Nephron (organoid): Measurements from ENCODE around the gene USP6NL.

ENCODE experiments used
- H3K27ac Mint-ChIP-seq, 3 experiments: 2 replicates each; pipeline ENCODE4 v1.8.0; 2020; ENCODE audit warnings: mixed read lengths in 3 of 3, mild to moderate bottlenecking in 2 of 3, moderate library complexity in 1 of 3
- H3K27me3 Mint-ChIP-seq: 2 replicates; pipeline ENCODE4 v1.8.0; 2021; ENCODE audit warnings: low read depth, mild to moderate bottlenecking, moderate library complexity, mixed read lengths
- H3K36me3 Mint-ChIP-seq: 2 replicates; pipeline ENCODE4 v1.8.0; 2020; ENCODE audit warnings: low read depth, mixed read lengths
- H3K4me1 Mint-ChIP-seq: 2 replicates; pipeline ENCODE4 v1.8.0; 2020; ENCODE audit warnings: mixed read lengths
- H3K4me3 Mint-ChIP-seq, 3 experiments: 2 replicates each; pipeline ENCODE4 v1.8.0; 2020; ENCODE audit warnings: mild to moderate bottlenecking in 3 of 3, mixed read lengths in 3 of 3, moderate library complexity in 2 of 3
- H3K9me3 Mint-ChIP-seq: 2 replicates; pipeline ENCODE4 v1.8.0; 2020; ENCODE audit warnings: mixed read lengths
- TF ChIP-seq, protein P1 (sequence below), 3 experiments: fragments of 200-600 bp; sonication (generic); IDR thresholded peaks; one replicate each; pipeline ENCODE4 v1.5.0; 2021; ENCODE audit warnings: antibody characterized with exemption in 3 of 3; ENCODE audit not compliant: unreplicated experiment in 3 of 3

USP6NL gene

DNA sequence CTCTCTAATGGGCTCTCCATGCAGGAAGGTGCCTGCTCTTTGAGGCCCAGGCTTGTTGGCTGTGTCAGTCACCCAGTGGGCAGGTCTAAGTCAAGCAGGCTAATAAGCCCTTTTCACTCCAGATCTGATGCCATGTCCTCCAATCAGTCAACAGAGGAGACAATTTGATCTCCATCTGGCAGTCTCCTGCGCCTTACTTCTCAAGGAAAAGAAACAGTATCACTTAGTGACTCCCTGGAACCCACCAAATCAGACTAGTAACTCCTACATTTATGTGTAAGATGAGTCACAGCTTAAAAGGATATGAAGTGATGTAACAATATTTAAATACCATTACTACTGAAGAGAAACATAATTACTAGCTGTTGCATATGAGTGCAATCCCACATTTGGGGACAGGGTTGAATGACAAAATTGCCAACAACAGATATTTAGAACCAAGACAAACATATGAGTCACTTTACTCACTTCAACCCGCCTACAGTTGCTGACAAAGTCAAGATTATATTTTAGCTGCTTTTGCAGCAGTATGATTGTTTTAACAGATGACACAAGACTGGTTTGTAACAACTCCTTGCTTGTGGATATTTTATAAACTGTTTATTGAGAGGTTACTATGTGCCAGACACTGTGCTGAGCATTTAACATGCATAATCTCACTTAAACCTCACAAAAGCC lies 72.1 kb downstream of the USP6NL start:
- Mint-ChIP-seq H3K36me3 (no peaks in the 10 kb centered on the region), H3K4me3 (no peak overlapping the region), H3K27me3 (no peaks in the 10 kb centered on the region), H3K27ac (no peak overlapping the region), H3K9me3 (no peaks in the 10 kb centered on the region), H3K4me1 (peaks cover 12% of the 10 kb centered on the region)
- TF ChIP-seq, protein P1, sequence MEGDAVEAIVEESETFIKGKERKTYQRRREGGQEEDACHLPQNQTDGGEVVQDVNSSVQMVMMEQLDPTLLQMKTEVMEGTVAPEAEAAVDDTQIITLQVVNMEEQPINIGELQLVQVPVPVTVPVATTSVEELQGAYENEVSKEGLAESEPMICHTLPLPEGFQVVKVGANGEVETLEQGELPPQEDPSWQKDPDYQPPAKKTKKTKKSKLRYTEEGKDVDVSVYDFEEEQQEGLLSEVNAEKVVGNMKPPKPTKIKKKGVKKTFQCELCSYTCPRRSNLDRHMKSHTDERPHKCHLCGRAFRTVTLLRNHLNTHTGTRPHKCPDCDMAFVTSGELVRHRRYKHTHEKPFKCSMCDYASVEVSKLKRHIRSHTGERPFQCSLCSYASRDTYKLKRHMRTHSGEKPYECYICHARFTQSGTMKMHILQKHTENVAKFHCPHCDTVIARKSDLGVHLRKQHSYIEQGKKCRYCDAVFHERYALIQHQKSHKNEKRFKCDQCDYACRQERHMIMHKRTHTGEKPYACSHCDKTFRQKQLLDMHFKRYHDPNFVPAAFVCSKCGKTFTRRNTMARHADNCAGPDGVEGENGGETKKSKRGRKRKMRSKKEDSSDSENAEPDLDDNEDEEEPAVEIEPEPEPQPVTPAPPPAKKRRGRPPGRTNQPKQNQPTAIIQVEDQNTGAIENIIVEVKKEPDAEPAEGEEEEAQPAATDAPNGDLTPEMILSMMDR (IDR thresholded peaks at IDR 0.05; ENCODE audit: unreplicated experiment in 3 of 3): no peak

DNA sequence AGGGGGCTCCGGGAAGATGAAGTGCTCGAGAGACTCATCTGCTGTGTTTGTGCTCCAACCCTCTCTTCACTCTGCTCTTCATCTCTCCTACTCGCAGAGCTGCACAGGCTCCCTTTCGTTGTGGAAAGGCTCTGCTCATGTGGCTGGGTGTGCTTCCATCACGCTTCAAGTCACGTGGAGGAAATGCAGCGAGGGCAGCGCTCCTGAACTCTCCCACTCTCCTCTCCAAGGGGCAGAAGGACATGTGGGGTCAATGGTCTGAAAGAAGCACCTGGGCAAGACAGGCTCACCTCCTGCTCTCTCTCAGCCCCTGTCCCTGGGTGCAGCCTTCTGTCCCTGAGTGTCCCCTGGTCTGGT lies 72.6 kb downstream of the USP6NL start:
- Mint-ChIP-seq H3K36me3 (no peaks in the 10 kb centered on the region), H3K27me3 (no peaks in the 10 kb centered on the region), H3K4me3 (no peak overlapping the region), H3K27ac (no peak overlapping the region), H3K9me3 (no peaks in the 10 kb centered on the region), H3K4me1 (peaks cover 17% of the 10 kb centered on the region)
- TF ChIP-seq, protein P1 (IDR thresholded peaks at IDR 0.05; ENCODE audit: unreplicated experiment in 3 of 3): no peak

DNA sequence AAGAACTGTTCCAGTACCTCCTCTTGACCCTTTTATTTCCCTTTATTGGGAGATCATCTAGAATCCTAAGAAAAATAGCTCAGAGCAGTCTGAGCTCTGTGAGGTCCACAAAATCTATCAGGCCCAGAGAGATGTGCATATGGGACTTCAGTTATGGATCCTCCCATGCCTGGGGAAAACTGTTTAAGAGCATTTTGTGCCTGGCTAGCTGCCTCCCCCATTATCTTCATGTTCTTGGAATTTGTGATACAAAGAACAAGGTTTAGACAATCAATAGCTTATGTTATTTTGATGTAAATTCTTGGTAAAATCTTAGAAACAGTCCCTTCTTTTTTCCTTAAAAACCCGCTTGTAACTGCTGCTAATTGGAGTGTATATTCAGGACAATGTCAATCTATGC lies 75.2 kb downstream of the USP6NL start:
- Mint-ChIP-seq H3K36me3 (no peaks in the 10 kb centered on the region), H3K27me3 (no peaks in the 10 kb centered on the region), H3K4me1 (peaks cover 30% of the 10 kb centered on the region), H3K4me3 (no peak overlapping the region), H3K27ac (no peak overlapping the region), H3K9me3 (no peaks in the 10 kb centered on the region)
- TF ChIP-seq, protein P1 (IDR thresholded peaks at IDR 0.05; ENCODE audit: unreplicated experiment in 3 of 3): no peak

DNA sequence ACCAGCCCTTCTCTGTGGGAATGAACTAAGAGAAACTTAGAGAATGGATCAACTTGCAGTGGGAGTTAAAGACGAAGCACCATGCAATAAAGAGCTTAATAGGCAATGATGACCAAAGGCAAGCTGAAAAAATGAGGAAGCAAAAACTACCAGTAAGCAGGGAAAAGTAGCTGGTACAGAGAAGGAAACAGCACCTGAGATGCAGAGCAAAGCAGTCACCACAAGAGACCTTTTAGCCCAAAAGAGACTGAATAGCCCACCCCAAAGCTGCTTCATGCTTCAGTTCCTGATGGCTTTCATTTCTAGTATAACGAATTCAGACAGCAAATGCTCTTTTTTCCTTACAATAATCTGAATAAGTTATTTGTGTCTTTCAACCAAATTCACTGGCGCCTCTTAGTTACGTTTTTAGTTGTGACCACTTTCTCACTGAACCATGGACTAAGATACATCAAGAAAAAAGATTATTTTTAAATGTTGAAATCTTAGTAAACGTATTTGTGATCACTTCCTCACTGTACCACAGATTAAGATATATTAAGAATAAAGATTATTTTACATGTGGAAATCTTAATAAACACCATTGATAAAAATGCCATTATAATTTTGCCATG lies 76.0 kb downstream of the USP6NL start:
- no peaks in the 10 kb centered on the region for H3K27me3 Mint-ChIP-seq
- TF ChIP-seq, protein P1 (IDR thresholded peaks at IDR 0.05; ENCODE audit: unreplicated experiment in 3 of 3): no peak
- H3K4me3 Mint-ChIP-seq: no peak overlapping the region
- no peaks in the 10 kb centered on the region for H3K36me3 Mint-ChIP-seq
- H3K9me3 Mint-ChIP-seq: no peaks in the 10 kb centered on the region
- H3K27ac Mint-ChIP-seq: no peak overlapping the region
- peaks cover 29% of the 10 kb centered on the region for H3K4me1 Mint-ChIP-seq

DNA sequence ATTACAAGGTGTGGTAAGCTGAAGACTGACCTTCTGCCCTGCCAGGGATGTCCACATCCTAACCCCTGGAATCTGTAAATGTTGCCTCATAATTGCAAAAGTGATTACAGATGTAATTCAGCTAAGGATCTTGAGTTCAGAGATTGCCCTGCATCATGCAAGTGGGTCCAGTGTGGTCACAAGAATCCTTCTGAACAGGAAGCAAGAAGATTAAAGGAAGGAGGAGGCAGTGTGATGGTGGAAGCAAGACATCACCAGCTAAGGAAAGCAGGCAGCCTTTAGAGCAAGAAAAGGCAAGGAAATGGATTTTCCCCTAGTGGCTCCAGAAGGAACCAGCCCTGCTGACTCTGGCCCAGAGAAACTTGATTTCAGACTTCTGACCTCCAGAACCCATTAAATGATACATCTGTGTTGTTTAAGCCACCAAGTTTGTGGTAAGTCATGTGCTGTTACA lies 78.1 kb downstream of the USP6NL start:
- Mint-ChIP-seq H3K36me3 (no peaks in the 10 kb centered on the region), H3K9me3 (no peaks in the 10 kb centered on the region), H3K4me1 (peaks cover 39% of the 10 kb centered on the region), H3K4me3 (no peak overlapping the region), H3K27me3 (no peaks in the 10 kb centered on the region), H3K27ac (peak overlapping the region in 2 of 3 experiments; percentile 15 to 27)
- TF ChIP-seq, protein P1 (IDR thresholded peaks at IDR 0.05; ENCODE audit: unreplicated experiment in 3 of 3): peak in 2 of 3 experiments; percentile 7 to 15

DNA sequence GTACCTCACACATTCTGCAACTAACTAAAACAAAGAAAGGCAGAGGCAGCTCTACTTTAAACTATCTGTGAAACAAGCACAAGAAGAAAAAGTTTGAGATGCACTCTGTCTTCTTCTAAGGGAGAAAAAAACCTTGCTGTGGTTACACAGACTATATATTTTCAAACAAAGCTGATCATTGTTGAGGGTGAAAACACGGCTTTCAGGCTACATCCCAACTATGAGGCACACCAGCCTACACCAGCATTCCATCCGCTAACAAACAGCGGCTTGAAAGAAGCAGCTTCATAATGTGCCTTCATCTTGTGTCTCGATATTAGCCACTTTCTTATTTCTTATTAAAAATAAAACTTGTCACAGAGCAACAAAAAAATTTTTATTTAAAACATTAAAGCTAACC lies 79.1 kb downstream of the USP6NL start:
- Mint-ChIP-seq H3K9me3 (no peaks in the 10 kb centered on the region), H3K36me3 (no peaks in the 10 kb centered on the region)

More for the DNA sequence above, 79.1 kb downstream of the USP6NL start:
- TF ChIP-seq, protein P1 (IDR thresholded peaks at IDR 0.05; ENCODE audit: unreplicated experiment in 3 of 3): no peak
- Mint-ChIP-seq H3K27ac (peak overlapping the region; percentile 53 to 87 (median 68)), H3K4me3 (peak overlapping the region in 1 of 3 experiments; percentile 27), H3K27me3 (no peaks in the 10 kb centered on the region), H3K4me1 (peaks cover 45% of the 10 kb centered on the region)
